Activated effector memory CD4-positive, alpha-beta T cell treated with Interleukin-2 at 50 U/mL for 16 hours (primary cell): ENCODE data around the gene RALY.

Source experiments
- DNase-seq: peaks from one replicate; pipeline ENCODE4 v3.0.0-alpha.2; 2020

Gene RALY

GRCh38 chr20:34052414-34052813, 58.7 kb downstream of the RALY start:
- no peak for DNase-seq

GRCh38 chr20:34055290-34055689, 61.6 kb downstream of the RALY start:
- DNase-seq = no peak

- DNase-seq = no peak
Measured at GRCh38 chr20:34058831-34059230, 65.1 kb downstream of the RALY start.

- no peak for DNase-seq
Measured at GRCh38 chr20:34060970-34061369, 67.3 kb downstream of the RALY start.

GRCh38 chr20:34061695-34062094, 68.0 kb downstream of the RALY start:
- DNase-seq = no peak

- DNase-seq = no peak
Measured at GRCh38 chr20:34062570-34063482, 69.1 kb downstream of the RALY start.

GRCh38 chr20:34064286-34064685, 70.6 kb downstream of the RALY start:
- no peak for DNase-seq

- DNase-seq = no peak
Measured at GRCh38 chr20:34065260-34065659, 71.5 kb downstream of the RALY start.

- no peak for DNase-seq
Measured at GRCh38 chr20:34066476-34067090, 72.9 kb downstream of the RALY start.

GRCh38 chr20:34068001-34068400, 74.3 kb downstream of the RALY start:
- DNase-seq = no peak

GRCh38 chr20:34069341-34070078, 75.8 kb downstream of the RALY start:
- peak; percentile 28 for DNase-seq

- DNase-seq = no peak
Measured at GRCh38 chr20:34070079-34070439, 76.3 kb downstream of the RALY start.

GRCh38 chr20:34070859-34071258, 77.1 kb downstream of the RALY start:
- no peak for DNase-seq

GRCh38 chr20:34072076-34072475, 78.4 kb downstream of the RALY start:
- no peak for DNase-seq

GRCh38 chr20:34072778-34073177, 79.1 kb downstream of the RALY start:
- no peak for DNase-seq

- DNase-seq = no peak
Measured at GRCh38 chr20:34074101-34074760, 80.5 kb downstream of the RALY start.

- no peak for DNase-seq
Measured at GRCh38 chr20:34075647-34076046, 81.9 kb downstream of the RALY start.

GRCh38 chr20:34076952-34077351, 83.2 kb downstream of the RALY start:
- DNase-seq = no peak

GRCh38 chr20:34078540-34078939, 84.8 kb downstream of the RALY start:
- no peak for DNase-seq

- DNase-seq = no peak
Measured at GRCh38 chr20:34079818-34080217, 86.1 kb downstream of the RALY start.

GRCh38 chr20:34082232-34082887, 88.6 kb downstream of the RALY start:
- DNase-seq = no peak

GRCh38 chr20:34083137-34083536, 89.4 kb downstream of the RALY start:
- no peak for DNase-seq

- no peak for DNase-seq
Measured at GRCh38 chr20:34083781-34084180, 90.1 kb downstream of the RALY start.
